Smooth muscle cell (in vitro differentiated cells): Measurements from ENCODE around the gene TESMIN. TPM values are rescaled to one million over a fixed set of nuclear protein-coding genes. Genes with fewer than 3 reads are reported as not detected.

ENCODE experiments used
- DNase-seq: peaks from one replicate; lab custom pipeline; 2025; ENCODE audit not compliant: unreplicated experiment; lab: John Stamatoyannopoulos, UW
- H2AFZ ChIP-seq: fragments of 200-600 bp; sonication (generic); 2 replicates; pipeline ENCODE4 v1.6.0; 2016; ENCODE audit warnings: antibody characterized with exemption, low read depth, mild to moderate bottlenecking
- H3F3A ChIP-seq: fragments of 200-600 bp; sonication (generic); 2 replicates; pipeline ENCODE4 v1.6.0; 2017; ENCODE audit warnings: antibody characterized with exemption, low read depth
- H3K27ac ChIP-seq: fragments of 200-600 bp; sonication (generic); 2 replicates; pipeline ENCODE4 v1.5.1; 2016; ENCODE audit warnings: low read depth, mild to moderate bottlenecking
- H3K27me3 ChIP-seq: fragments of 200-600 bp; sonication (generic); 2 replicates; pipeline ENCODE4 v1.6.1; 2016; ENCODE audit warnings: low read depth, mild to moderate bottlenecking
- H3K36me3 ChIP-seq: fragments of 200-600 bp; sonication (generic); 2 replicates; pipeline ENCODE4 v1.5.1; 2016; ENCODE audit warnings: low read depth
- H3K4me1 ChIP-seq: fragments of 200-600 bp; sonication (generic); 2 replicates; pipeline ENCODE4 v1.5.1; 2016; ENCODE audit warnings: low read depth
- H3K4me2 ChIP-seq: fragments of 200-600 bp; sonication (generic); 2 replicates; pipeline ENCODE4 v1.6.0; 2016; ENCODE audit warnings: mild to moderate bottlenecking
- H3K4me3 ChIP-seq: fragments of 200-600 bp; sonication (generic); 2 replicates; pipeline ENCODE4 v1.5.1; 2016; ENCODE audit warnings: mild to moderate bottlenecking
- H3K79me2 ChIP-seq: fragments of 200-600 bp; sonication (generic); 2 replicates; pipeline ENCODE4 v1.6.0; 2016; ENCODE audit warnings: low read depth, mild to moderate bottlenecking
- H3K9ac ChIP-seq: fragments of 200-600 bp; sonication (generic); 2 replicates; pipeline ENCODE4 v1.6.0; 2016; ENCODE audit warnings: low read depth
- H3K9me3 ChIP-seq: fragments of 200-600 bp; sonication (generic); replicated peaks from 2 replicates; pipeline ENCODE4 v1.5.1; 2016; ENCODE audit warnings: low read depth
- H4K20me1 ChIP-seq: fragments of 200-600 bp; sonication (generic); 2 replicates; pipeline ENCODE4 v1.6.0; 2016; ENCODE audit warnings: low read depth
- CTCF ChIP-seq: fragments of 200-600 bp; sonication (generic); IDR thresholded peaks from 2 replicates; pipeline ENCODE4 v1.5.1; 2017; ENCODE audit warnings: borderline replicate concordance, mild to moderate bottlenecking, antibody characterized with exemption; ENCODE audit not compliant: insufficient read depth, poor library complexity, severe bottlenecking
- WGBS: methylation state at CpG from one replicate; pipeline ENCODE4 v1.1.7; 2016; ENCODE audit warnings: low lambda C conversion rate; 5-methylcytosine and 5-hydroxymethylcytosine counted together
- polyA plus RNA-seq: library from polyadenylated mRNA; unstranded; fragments of >200 nt; fragmentation: Nextera tagmentation; extraction: Ambion mirVana; gene quantifications from 2 replicates; pipeline ENCODE4 v1.2.1, GENCODE V29; 2016
- total RNA-seq: library from RNA; depleted of rRNA; stranded (reverse); fragments of >200 nt; gene quantifications from 2 replicates; pipeline ENCODE4 v1.2.3, GENCODE V29; 2014

Gene TESMIN
- total and polyA plus RNA-seq, 2 experiments from 2014 or later: 0.45 to 4.8 TPM

GRCh38 chr11:68691402-68691784, 59.9 kb downstream of the TESMIN start:
- H3F3A ChIP-seq: no peaks in the 10 kb centered on the region
- TF ChIP-seq CTCF: no peak
- H3K9ac ChIP-seq: no peak overlapping the region
- DNase-seq: no peak
- peaks cover 3% of the 10 kb centered on the region for H3K27me3 ChIP-seq
- no peaks in the 10 kb centered on the region for H3K9me3 ChIP-seq
- no peaks in the 10 kb centered on the region for H3K79me2 ChIP-seq
- H3K4me1 ChIP-seq: no peaks in the 10 kb centered on the region
- H2AFZ ChIP-seq: no peak overlapping the region
- no peak overlapping the region for H3K4me3 ChIP-seq
- H3K27ac ChIP-seq: no peak overlapping the region
- H3K4me2 ChIP-seq: no peak overlapping the region
- no peaks in the 10 kb centered on the region for H4K20me1 ChIP-seq
- no peaks in the 10 kb centered on the region for H3K36me3 ChIP-seq
- 81% methylated on average over 9 of the region's 9 CpGs for WGBS

GRCh38 chr11:68690671-68691401, 60.5 kb downstream of the TESMIN start:
- H2AFZ ChIP-seq: no peak overlapping the region

GRCh38 chr11:68689737-68690625, 61.3 kb downstream of the TESMIN start:
- H3K27me3 ChIP-seq: peaks cover 14% of the 10 kb centered on the region
- no peaks in the 10 kb centered on the region for H3K79me2 ChIP-seq
- H4K20me1 ChIP-seq: no peaks in the 10 kb centered on the region
- H3F3A ChIP-seq: no peaks in the 10 kb centered on the region
- H3K4me2 ChIP-seq: no peak overlapping the region
- H3K9me3 ChIP-seq: no peaks in the 10 kb centered on the region
- H2AFZ ChIP-seq: no peak overlapping the region
- H3K27ac ChIP-seq: no peak overlapping the region
- no peaks in the 10 kb centered on the region for H3K36me3 ChIP-seq
- DNase-seq: no peak
- no peak overlapping the region for H3K4me3 ChIP-seq
- H3K4me1 ChIP-seq: peaks cover 4% of the 10 kb centered on the region
- WGBS: 77% methylated on average over 12 of the region's 14 CpGs
- H3K9ac ChIP-seq: no peak overlapping the region
- TF ChIP-seq CTCF: no peak

More at GRCh38 chr11:68690671-68691401, 60.5 kb downstream of the TESMIN start:
- Histone ChIP-seq H3K79me2 (no peaks in the 10 kb centered on the region), H3K4me3 (no peak overlapping the region), H3K27ac (no peak overlapping the region), H3K27me3 (peaks cover 5% of the 10 kb centered on the region), H3F3A (no peaks in the 10 kb centered on the region), H3K36me3 (no peaks in the 10 kb centered on the region), H3K4me2 (no peak overlapping the region), H3K4me1 (no peaks in the 10 kb centered on the region), H4K20me1 (no peaks in the 10 kb centered on the region), H3K9ac (no peak overlapping the region), H3K9me3 (no peaks in the 10 kb centered on the region)
- TF ChIP-seq CTCF: no peak
- DNase-seq: no peak
- WGBS: 79% methylated on average over 16 of the region's 16 CpGs
